ENCODE results near the gene KCND3.

Gene KCND3

DNA sequence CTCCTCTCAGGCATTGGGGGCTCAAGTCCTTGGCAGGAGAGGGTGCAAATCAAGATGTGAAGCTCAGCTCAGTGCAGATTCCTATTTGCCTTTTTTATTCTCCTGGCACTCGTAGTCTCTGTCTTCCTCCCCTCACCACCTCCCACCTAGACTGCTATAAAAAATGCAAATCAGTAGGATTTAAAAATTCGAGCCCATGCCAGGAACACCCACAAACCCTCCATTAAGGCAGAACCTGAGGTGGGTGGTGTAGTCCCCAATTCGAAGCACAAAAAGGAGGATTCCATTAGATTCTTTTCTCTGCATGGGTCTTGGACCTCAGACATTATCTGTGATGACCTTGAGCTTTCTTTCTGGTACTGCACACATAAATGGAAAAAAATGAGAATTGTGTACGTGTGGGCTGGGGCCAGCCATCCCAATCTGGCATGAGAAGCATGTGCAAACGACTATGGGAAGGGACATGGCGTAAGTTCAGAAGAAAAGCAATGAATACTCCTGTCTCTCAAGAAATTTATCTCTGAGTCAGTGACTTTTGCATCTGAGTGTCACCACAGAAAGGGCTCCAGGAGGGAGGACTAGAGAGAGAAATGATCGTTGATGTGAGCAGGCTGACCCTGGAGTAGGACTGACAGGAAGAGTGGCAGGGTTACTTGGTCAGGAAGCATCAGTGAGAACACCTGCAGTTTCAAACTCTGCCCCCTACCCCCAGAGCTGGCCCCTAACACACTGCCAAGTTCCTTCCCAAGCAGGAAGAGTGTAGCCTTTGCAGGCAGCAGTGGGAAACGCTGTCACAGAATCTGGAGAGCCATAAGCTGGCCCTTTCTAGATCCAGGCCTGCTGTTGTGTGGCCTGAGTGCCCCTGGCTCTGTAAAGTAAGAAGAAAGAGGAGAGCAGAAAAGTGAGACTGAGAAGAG, 252.0 kb downstream of the KCND3 start:
- no peak for DNase-seq

DNA sequence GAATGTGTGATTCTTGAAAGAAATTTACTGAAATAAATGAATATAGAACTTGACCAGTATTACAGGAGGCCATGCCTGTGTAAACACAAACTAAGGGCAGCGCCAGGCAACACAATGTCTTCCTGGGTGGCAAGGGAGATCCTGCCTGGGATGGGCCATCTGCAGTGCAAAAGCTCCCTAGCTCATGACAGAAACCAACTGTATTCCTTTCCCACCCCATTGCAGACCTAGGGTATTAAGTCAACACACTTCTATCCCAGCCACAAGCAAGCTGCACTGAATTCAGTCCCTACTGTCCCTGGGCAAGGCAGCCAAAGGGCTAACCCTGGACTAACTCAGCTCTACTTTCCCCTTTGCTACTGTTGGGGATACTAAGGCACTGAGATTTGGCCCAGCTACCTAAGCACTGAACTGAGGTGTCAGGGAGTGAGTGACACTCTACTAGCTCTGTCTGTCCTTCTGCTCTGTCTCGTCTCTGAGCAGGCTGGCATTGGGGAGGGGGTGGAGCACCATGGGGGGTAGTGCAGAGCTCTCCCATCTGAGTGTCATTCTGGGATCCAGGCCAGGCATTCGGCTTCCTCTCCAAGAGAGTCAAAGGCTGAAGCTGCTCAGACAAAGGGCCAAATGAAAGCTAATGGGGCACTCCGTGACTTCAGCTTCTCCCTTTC, 252.8 kb downstream of the KCND3 start:
- DNase-seq = no peak

DNA sequence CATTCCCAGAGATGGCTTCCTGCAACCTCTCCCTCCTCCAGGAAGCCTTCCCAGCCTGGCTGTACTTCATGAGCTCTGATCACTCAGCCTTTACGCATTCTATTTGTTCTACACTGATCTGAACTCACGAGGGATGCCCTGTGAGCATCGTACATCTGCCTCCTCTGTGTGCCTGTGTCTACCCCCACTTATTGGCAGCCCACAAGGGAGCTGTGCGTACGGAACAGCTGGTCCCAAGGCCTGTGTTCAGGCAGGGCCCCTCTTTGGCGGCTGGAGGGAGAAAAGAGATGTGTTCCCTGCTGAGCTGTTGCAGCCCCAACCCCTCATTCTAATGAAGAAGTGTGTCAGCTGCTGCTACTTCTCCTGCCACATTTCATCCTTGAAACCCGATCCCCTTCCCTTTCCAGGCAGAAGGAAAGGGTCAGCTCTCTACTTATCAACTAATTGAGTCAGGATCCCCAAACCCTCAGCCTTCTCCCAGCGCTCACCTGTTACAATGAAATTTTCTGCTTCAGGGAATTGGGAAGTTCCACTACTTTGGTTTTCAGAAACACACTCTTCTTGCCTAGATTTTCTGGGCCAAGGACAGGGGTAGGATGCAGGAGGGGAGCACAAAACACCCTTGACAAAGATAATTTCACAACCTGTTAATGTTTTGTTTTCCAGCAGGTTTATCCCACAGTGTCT, 253.5 kb downstream of the KCND3 start:
- no peak for DNase-seq

DNA sequence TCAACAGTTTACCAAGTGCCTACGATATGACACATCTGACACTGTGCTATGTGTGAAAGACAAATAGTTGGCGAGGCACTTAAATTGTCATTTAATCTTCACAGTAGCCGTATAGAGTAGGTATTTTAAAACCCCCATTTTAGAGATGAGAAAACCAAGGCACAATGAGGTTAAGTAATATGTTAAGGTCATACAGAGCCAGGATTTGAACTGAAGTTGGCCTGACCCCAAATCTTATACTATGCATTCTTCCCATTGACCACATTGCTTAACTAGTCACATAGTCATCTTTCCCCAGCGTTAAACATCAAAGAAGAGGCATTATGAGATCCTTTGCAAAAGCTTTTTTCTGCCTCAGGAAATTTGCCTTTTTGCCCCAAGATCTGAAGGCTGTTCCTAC, 254.1 kb downstream of the KCND3 start:
- DNase-seq = no peak

DNA sequence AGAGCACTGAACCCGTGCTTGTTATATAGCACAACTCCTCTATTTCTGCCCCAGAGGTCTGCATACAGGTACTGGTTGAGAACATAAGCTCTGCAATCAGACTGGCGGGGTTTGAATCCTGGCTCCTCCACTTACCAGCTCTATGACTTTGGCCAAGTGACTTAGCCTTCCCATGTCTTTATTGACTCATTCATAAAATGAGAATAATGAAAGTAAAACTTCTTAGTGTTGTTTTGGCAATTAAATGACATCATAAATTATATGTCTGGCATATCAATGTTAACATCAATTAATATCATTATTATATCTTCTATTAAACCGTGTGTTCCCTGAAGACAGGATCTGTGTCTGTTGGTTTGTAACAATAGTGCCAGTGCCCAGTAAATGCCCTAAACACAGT, 254.6 kb downstream of the KCND3 start:
- DNase-seq = no peak

DNA sequence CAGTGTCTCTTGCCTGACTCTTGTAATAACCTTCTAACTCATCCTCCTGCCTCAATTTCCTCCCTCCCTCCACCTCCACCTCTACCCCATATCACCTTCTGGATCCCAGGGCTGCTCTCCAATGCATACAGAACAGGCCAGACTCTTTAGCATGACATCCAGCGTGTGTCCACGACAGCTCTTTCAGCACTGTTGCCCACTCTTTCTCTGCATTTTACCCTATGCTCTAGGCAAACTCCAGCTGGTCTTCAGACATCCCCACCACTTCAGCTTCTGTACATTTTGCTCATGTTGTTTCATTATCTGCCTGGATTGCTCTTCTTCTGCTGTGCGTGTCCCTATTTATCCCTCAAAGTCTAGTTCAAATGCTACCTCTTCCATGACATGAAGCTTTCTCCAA, 255.0 kb downstream of the KCND3 start:
- no peak for DNase-seq

DNA sequence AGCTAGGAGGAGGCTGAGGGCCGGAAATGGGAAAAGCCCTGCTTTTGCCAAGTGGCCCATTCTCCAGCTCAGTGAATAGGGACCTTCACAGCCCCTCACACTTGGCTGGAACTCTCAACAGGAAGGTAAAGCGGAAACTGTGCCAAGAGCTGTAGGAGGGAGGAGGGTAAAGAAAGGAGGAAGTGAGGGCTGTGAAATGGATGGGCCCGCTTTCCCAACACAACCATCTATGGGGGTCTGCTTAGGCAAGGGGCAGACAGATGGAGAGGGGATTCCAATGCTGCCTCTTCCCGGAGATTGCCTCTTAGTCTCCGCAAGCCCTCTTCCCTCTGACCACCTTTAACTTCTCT, 255.5 kb downstream of the KCND3 start:
- DNase-seq = no peak

DNA sequence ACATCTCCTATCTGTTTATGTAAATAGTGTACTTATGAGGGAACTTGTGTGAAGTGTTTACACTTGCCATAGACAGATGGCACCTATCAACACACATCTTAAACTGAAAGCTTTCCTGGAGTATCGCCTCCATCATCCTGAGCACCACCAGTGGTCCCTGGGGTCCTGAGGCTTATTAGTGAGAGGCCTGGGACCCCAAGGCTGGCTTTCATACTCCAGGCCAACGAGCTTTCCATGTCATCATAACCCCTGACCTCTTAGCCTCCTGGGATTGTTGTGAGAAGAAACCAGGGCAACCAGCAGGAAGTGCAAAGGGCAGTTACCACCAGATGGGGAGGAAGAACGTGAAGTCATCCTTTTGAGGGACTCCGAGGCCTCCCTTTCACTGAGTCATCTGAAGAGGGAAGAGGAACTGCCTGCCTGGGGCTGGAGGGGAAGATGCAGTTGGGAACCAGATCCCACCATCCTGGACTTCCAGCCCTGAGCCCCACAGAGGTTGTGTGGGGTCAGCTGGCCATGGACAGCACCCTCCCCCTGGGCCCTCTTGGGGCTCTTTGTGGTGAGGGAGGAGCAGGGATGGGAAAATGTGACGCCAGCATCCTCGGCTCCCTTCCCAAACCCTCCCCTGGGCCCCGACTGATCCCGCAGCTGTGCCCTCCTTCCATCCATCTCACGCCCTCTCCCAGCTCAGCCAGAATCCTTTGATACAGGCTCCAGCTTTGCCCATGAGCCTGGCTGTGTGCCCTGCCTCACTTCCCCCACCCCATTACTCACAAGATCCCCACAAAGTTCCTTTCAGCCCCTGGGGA, 256.1 kb downstream of the KCND3 start:
- DNase-seq = no peak

DNA sequence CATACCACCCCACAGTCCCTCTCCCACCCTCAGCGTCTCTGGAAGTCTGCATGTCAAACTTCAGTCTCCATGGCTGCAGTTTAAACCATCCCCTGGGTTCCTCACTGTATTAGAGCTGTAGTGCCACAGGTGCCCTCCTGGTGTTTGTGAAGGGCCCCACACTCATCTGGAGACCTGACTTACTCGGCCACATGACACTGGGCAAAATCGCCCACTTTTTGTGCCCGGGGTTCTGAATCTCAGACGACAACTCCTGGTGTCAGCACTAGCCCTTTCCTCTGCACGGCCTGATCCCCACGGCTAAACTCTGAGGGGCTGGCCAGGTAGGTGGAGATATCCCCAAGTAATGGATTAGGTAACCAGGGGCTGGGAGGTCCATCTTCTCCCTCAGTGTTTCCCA, 256.8 kb downstream of the KCND3 start:
- DNase-seq = no peak

DNA sequence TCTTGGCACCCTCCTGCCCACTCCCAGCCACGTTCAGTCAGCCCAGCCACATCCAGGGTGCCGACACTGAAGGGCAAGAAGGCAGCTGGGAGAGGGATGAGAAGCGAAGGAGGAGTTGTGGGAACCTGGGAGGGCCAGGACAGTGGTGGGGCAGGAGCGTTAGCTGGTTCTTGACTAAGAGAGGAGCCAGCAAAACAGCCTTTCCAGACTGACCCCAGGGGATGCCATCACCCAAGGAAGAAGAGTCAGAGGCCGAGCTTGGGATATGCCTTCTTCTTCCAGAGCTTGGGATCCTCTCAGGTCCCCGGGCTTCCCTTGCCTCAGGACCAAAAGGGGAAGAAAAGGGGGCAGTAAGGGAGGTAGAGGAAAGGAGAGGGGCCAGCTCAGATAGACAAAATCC, 257.5 kb downstream of the KCND3 start:
- no peak for DNase-seq

DNA sequence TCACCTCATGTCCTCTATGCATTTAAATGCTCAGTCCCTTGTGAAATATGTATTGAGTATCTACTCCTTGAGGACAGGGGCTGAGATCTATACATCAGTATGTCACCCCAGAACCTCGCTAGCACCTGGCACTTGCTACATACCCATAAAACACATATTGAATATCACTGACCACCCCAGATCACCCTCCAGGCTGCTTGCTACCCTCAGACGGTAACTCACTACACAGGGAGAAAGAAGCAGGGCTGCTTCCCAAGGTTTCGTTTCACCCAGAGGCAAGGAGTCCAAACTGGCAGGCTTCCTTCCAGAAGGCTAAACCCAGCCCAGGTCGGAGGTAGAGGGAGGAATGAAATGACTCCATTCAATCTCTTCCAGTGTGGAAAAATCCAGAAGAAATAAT, 258.8 kb downstream of the KCND3 start:
- no peak for DNase-seq

DNA sequence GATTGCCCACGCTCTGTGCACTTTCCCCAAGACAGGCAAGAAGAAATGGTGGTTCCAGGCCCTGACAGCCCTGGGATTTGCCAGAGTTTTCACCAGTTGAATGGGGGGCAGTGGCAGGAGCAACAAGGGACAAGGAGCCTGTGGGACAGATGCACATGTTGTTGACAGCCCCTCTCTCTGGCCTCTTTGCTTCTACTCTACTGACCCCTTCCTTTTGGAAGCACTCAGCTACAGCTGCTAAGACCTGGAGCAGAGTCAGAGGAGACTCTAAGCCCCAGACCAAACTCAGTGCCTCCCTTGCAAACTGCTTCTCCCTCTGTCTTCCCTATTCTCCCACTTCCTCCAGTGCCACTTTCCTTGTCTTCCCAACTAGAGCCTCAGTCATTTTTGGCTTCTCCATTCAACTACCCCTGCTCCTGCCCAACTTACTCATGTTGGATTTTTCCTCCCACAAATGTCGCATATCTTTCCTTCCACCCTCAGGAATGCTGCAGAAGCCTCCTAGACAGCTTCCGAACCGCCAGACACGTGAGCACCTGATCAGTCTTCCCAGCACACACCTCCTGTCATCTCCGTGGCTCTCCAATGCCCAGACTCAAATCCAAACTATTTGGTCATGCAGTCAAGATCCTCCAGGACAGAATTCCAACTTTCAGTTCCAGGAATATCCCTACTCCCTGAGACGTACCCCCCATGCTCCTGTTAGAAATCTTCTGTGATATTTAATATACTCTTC, 259.4 kb downstream of the KCND3 start:
- DNase-seq = no peak

DNA sequence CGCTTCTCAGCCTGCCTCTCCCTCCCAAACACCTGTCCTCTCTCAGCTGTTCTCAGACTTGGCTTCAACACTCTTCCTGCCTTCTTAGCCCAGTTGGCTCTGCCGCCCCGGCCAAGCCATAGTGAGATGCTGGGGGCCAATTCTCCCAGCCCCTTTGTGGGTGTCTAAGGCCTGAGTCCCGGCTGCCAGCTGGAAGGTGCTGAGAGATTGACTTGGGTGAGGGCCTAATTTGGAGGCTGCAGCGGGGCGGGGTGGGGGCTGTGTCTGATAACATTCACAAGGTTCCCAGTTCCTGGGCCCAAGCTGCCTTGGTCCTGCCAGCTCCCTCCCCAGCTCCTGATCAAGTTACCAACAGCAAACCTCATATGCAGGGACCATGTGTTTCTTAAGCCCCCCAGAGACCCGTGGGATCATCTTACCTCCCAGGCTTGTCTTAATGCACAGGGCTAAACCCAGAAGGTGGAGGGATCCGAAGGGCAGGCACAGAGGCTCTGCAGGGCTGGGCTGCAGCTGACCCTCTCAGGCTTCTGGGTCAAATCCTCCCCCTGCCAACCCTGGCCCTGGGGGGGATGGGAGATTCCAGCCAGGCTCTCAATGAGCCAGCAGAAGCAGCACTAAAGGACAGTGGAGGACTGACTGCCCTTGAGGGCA, 260.1 kb downstream of the KCND3 start:
- DNase-seq = no peak

DNA sequence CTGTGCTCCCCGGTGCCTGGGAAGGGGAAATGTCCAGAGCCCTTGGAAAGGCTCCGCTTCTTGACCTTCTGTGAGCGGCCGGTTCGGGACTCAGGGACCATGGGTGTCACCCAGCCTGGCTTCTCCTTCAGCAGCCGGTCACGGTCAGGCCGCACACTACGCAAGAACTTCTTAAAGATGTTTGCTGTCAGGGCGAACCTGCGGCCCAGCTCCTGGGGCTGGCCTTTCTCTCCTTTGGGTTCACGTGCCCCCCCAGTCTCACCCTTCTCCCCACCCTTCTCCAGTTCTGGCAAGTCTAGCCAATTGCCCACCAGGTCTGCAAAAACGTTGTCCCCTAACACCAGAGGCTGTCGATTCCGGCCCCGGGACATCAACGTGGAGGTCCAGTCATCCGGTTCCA, 262.4 kb downstream of the KCND3 start:
- no peak for DNase-seq

DNA sequence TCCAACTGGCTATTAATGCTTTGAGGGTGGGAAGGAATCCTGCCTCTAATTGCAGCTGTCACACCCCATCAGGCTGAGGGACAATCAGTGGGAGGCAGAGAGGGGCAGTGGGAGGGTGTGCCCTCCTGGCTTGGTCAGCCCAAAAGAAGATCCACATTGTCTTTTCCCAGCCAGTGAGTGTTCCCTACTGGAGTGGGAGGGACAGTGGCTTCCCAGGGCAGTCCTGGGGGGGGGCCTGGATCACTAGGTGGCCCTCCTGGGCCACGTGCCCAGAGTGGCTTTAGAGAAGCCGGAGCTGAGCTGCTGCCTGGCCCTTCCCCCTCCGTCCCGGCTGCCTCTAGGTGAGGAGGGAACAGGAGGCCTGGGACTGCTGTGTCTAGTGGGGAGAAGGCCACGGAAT, 264.3 kb downstream of the KCND3 start:
- DNase-seq = no peak

DNA sequence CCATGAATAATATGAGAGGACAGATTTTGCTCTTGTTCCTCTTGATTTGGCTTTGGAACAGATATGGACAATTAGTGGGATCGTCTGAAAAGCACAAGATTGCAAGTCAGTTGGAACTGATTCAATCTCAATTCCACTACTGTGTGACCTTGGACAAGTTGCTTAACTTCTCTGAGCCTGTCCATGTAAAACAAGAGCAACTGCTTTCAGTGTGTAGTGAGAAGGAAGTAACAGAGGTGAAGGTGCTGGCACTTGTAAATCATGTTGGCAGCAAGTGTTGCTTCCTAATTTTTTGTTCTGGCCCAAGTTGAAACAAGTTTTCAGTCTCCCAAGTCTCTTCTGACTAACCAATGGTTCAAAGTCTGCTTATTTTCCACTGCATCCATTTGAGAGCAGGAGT, 265.6 kb downstream of the KCND3 start:
- DNase-seq = no peak

DNA sequence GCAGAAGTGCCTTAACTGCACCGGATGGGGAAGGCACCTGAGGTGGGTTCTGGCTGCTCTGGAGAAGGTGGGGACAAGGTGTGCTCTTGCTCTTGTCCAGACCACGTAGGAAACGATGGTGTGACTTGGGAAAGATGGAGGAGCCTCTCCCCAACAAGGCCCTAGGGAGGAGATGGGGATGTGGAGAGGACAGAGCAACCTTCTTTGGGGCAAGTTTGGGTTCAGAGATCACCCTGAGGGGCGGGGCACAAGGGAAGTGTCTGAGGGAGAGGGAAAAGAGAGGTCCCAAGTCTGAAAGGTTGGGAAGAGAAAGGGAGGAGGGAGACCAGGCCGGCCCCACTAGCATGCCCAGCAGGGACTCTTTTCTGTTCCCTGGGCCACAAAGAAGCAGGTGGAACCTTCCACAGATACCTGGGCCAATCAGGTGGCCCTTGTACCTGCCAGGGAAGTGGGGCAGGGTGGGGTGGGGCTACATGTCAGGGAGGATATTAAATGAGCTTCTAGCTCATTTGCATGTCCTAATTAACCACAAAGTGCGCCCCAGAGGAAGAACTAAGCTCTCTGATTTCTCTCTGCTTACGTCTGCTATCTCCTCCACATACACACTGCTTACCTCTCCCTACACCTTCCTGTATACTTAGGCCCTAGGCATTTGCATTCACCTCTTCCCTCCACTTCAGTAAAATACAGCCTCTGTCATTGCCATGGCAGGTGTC, 266.2 kb downstream of the KCND3 start:
- DNase-seq = no peak

DNA sequence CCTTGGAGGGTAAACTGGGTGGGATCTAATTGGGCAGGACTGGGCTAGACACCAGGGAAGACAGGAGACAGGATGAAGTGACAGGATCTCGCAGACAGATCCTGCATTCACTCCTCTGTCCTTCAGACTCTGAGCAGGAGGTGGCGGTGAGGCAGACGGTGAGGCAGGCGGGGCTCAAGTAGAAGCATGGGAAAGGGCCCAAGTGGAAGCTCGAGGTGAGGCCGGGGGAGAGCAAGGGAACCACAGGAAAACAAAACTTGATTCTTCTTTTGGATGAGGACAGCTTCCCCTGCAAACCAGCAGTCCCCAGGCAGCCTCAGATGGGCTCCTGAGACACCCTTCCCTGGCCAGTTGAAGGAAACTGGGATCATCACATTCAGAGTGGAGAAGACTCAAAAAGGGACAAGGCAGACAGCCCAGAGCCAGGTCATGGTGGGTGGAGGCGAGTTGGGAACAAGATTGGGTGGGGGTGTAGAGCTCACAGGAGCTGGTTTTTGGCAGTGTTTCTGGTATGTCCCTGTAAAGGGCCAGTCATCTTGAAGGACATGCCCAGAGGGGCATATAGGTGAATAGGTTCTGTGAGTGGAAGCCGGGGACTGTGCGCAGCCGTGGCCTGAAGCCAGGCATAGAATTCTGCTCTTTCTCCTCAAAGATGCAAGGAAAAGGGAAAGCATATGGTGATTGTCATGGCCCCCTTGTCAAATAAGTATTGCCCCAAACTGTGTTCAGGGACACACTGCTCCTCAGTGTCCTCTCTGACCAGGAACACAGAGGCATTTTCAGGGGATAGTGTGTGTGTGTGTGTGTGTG, 268.3 kb downstream of the KCND3 start:
- DNase-seq = no peak

Data from stimulated activated CD4-positive, alpha-beta T cell treated with anti-CD3 and anti-CD28 coated beads, Interleukin-15, amount 100 ng/mL, for 24 hours (primary cell).